ENCODE measurements around the gene AP5B1. TPM values are rescaled to one million over a fixed set of nuclear protein-coding genes. Genes with fewer than 3 reads are reported as not detected.

Gene AP5B1
- total and polyA plus RNA-seq, 8 donors: 3.6 to 44.9 (median 12.4) TPM

- TF ChIP-seq POLR2AphosphoS5 (IDR thresholded peaks at IDR 0.05) (no peak), POLR2A (IDR thresholded peaks at IDR 0.05) (no peak), EP300 (IDR thresholded peaks at IDR 0.05) (no peak), CTCF (IDR thresholded peaks at IDR 0.05) (no peak)
- no peak for DNase-seq
- 51 to 64% (median 58%) methylated on average over 18 to 21 of the region's 21 CpGs for WGBS, 5 donors
- H3K36me3 ChIP-seq: no peaks in the 10 kb centered on the region
- H3K4me3 ChIP-seq: no peak overlapping the region
- H3K27ac ChIP-seq: no peak overlapping the region
- peaks cover 6 to 90% (median 38%) of the 10 kb centered on the region in 3 donors for H3K27me3 ChIP-seq
- H3K4me1 ChIP-seq: no peaks in the 10 kb centered on the region
- H3K9me3 ChIP-seq: no peaks in the 10 kb centered on the region
- intact Hi-C loops (cut with DNase I; ENCODE audit: low total_unique reads): no loop called here
These were observed 23.2 kb upstream of the AP5B1 start for GRCh38 chr11:65803797-65804492.

- intact Hi-C loops (cut with DNase I; ENCODE audit: low total_unique reads): no loop called here
- H3K4me1 ChIP-seq: no peaks in the 10 kb centered on the region
- no peak overlapping the region for H3K27ac ChIP-seq
- no peaks in the 10 kb centered on the region for H3K9me3 ChIP-seq
- 72 to 89% (median 82%) methylated on average over 9 of the region's 9 CpGs for WGBS, 5 donors
- no peaks in the 10 kb centered on the region for H3K36me3 ChIP-seq
- DNase-seq: no peak
- TF ChIP-seq EP300 (IDR thresholded peaks at IDR 0.05): no peak
- TF ChIP-seq POLR2AphosphoS5 (IDR thresholded peaks at IDR 0.05): no peak
- no peak for TF ChIP-seq POLR2A (IDR thresholded peaks at IDR 0.05)
- no peak for TF ChIP-seq CTCF (IDR thresholded peaks at IDR 0.05)
- peaks cover 6 to 90% (median 27%) of the 10 kb centered on the region in 3 donors for H3K27me3 ChIP-seq
- no peak overlapping the region for H3K4me3 ChIP-seq
These were observed 22.1 kb upstream of the AP5B1 start for GRCh38 chr11:65802841-65803240.

- 70 to 80% (median 78%) methylated on average over 12 to 18 of the region's 18 CpGs for WGBS, 5 donors
These were observed 20.6 kb upstream of the AP5B1 start for GRCh38 chr11:65801153-65801987.

More at GRCh38 chr11:65801153-65801987, 20.6 kb upstream of the AP5B1 start:
- intact Hi-C loops (cut with DNase I; ENCODE audit: low total_unique reads): no loop called here
- TF ChIP-seq POLR2AphosphoS5 (IDR thresholded peaks at IDR 0.05) (no peak), EP300 (IDR thresholded peaks at IDR 0.05) (no peak), CTCF (IDR thresholded peaks at IDR 0.05) (no peak), POLR2A (IDR thresholded peaks at IDR 0.05) (no peak)
- no peaks in the 10 kb centered on the region for H3K36me3 ChIP-seq
- peaks cover 6 to 84% (median 26%) of the 10 kb centered on the region in 3 donors for H3K27me3 ChIP-seq
- no peaks in the 10 kb centered on the region for H3K9me3 ChIP-seq
- DNase-seq: no peak
- no peak overlapping the region for H3K27ac ChIP-seq
- no peak overlapping the region for H3K4me3 ChIP-seq
- no peaks in the 10 kb centered on the region for H3K4me1 ChIP-seq
